Measurements from ENCODE around the gene TAB2.
A peak's percentile ranks its signal among the peaks of the same experiment; 100 is the strongest.
"Not testable (repeated sequence)": the region's sequence is repeated elsewhere in the genome, so short reads cannot be mapped to it uniquely, and the experiment has no call there.

The TAB2 gene

GRCh38 chr6:149334201-149334600 is 16.7 kb downstream of the TAB2 start:
- no peak for DNase-seq (ENCODE audit: low read depth)

- DNase-seq (ENCODE audit: low read depth) = peak; percentile 37
Measured at GRCh38 chr6:149334682-149335160, 17.2 kb downstream of the TAB2 start.

GRCh38 chr6:149335924-149336608 is 18.6 kb downstream of the TAB2 start:
- DNase-seq (ENCODE audit: low read depth) = peak; percentile 38

- DNase-seq (ENCODE audit: low read depth) = no peak
Measured at GRCh38 chr6:149336609-149336928, 19.1 kb downstream of the TAB2 start.

DNA sequence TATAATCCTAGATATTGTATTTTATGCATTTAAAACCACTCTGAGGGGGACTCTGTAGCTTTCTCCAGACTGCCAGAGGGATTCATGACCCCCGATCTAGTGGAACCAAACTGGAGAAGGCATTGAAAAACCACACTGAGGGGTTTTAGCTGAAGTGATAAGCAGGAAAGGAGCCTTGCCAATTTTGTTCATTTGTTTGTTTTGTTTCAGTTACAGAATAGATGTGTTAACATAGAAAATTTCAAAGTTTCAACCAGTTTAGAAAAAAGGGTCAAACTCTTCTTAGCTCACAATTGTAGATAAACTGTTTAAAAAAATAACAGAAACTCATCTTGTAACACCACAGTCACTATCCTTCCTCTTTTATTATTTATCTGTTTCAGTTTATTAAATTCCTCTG is 19.8 kb downstream of the TAB2 start:
- no peak for DNase-seq (ENCODE audit: low read depth)

DNA sequence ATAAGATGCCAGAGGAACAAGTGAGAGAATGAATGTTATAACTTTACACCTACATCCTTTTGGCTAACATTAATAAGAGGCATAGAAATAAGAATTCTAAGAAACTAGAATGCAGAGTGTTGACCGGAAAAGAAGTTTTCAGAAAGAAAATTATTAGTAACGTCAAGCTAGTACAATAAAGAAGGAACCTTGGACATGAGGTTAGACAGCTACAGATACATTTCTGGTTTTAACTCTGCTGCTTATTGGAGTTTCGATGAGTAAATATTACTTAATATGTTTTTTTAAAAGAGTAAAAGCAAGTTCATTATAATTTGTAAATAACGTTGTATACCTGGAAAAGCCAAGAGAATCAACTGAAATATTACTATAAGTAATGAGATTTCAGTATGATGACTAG is 22.7 kb downstream of the TAB2 start:
- no peak for DNase-seq (ENCODE audit: low read depth)

GRCh38 chr6:149342525-149342924 is 25.0 kb downstream of the TAB2 start:
- no peak for DNase-seq (ENCODE audit: low read depth)

- DNase-seq (ENCODE audit: low read depth) = no peak
Measured at GRCh38 chr6:149343501-149343900, 26.0 kb downstream of the TAB2 start.

DNA sequence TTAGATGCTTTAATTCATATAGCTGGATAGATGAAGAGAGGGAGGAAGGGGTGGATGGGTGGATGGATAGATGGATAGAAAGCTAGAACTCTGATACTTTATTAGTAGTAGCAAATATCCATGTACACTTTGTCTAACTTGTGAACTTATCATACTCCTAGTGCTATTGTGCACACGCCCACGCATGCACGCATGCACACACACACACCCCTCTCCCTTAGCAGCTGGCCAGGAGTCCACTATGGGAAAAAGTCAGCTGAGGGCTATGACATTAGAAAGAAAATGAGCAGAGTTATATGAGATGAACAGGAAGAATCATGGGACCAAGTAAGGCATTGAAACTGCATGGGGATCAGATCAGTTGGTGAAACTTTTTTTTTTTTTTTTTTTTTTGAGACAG is 28.6 kb downstream of the TAB2 start:
- no peak for DNase-seq (ENCODE audit: low read depth)

GRCh38 chr6:149347067-149347466 is 29.6 kb downstream of the TAB2 start:
- no peak for DNase-seq (ENCODE audit: low read depth)

DNA sequence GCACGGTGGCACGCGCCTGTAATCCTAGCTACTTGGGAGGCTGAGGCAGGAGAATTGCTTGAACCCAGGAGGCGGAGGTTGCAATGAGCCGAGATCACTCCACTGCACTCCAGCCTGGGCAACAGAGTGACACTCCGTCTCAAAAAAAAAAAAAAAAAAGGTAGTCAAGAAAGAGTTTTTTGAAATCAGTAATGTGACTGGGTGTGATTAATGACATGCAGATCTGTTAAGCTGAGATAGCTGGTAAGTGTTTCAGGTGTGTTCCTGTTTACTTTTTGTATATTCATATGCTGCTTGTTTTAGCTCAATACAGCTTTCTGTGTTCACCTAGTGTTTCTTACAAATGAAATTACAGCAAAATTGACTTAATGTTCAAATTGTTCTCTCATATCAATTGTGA is 31.8 kb downstream of the TAB2 start:
- DNase-seq (ENCODE audit: low read depth) = not testable (repeated sequence)

DNA sequence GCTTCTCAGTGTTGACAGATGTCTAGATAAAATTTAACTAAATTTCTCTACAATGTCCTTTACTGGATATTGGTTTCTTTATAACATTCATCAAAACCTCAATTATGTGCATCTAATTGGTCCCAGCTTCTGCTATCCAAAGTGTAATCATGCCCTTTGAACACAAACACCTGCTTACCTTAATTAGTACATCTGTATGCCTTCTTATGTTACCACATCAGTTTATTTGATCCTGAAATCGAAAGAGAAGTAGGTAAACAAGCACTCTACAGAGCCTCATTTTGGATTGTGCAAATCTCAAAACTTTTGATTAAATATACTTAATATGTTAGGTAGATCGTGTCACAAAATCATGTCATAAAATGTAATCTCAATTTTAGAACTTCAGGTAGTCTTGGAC is 36.5 kb downstream of the TAB2 start:
- DNase-seq (ENCODE audit: low read depth) = no peak

- no peak for DNase-seq (ENCODE audit: low read depth)
Measured at GRCh38 chr6:149356081-149356750, 38.7 kb downstream of the TAB2 start.

DNA sequence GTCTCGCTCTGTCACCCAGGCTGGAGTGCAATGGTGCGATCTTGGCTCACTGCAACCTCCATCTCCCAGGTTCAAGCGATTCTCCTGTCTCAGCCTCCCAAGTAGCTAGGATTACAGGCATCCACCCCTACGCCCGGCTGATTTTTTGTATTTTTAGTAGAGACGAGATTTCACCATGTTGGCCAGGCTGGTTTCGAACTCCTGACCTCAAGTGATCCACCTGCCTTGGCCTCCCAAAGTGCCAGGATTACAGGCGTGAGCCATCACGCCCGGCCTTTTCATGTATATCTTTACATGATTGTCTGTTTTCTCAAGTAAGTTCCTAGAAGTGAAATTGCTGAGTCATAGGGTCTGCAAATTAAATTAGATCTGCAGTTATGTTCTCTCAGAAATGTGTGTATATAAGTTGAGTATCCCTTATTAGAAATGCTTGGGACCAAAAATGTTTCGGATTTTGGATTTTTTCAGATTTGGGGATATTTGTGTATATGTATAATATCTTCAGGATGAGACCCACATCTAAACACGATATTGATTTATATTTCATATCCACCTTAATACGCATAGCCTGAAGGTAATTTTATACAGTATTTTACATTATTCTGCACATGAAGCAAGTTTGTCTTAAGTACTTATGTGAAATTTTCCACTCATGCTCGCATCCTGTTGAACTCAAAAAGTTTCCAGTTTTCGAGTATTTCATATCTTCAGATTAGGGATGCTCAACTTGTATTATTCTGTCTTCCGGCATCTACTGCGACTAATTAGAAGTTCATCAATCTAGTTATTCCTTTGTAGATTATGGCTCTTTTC is 40.4 kb downstream of the TAB2 start:
- no peak for DNase-seq (ENCODE audit: low read depth)

- DNase-seq (ENCODE audit: low read depth) = no peak
Measured at GRCh38 chr6:149359440-149359839, 41.9 kb downstream of the TAB2 start.

GRCh38 chr6:149360536-149360935 is 43.0 kb downstream of the TAB2 start:
- DNase-seq (ENCODE audit: low read depth) = no peak

DNA sequence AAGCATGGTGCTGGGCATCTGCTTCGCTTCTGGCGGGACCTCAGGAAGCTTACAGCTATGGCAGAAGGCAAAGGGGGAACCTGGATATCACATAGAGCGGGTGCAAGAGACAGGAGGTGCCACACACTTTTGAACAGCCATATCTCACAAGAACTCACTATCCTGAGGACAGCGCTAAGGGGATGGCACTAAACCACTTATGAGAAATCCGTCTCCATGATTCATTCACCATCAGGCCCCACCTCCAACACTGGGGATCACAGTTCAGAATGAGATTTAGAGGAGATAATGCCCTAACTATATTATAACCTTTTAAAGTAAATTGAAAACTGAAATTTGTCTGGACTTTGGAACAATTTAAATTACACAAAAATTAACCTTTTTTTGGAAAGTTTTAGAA is 44.8 kb downstream of the TAB2 start:
- DNase-seq (ENCODE audit: low read depth) = no peak

DNA sequence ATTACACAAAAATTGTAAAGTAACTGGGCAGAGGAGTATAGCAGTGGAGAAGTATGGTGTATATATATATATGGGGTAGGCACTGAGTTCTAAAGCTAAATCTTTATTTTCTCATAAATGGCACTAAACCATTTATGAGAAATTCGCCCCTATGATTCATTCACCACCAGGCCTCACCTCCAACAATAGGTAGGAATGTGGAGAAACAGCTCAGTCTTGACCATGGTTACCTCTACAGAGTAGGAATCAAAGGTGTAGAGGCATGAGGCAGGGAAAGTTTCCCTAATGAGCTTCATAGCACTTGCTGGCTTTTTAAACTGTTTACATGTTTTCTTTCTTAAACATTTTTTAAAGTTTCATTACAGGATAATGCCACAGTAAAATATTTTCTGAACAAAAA is 45.6 kb downstream of the TAB2 start:
- DNase-seq (ENCODE audit: low read depth) = no peak

- no peak for DNase-seq (ENCODE audit: low read depth)
Measured at GRCh38 chr6:149364557-149364956, 47.0 kb downstream of the TAB2 start.

- DNase-seq (ENCODE audit: low read depth) = no peak
Measured at GRCh38 chr6:149365197-149365596, 47.7 kb downstream of the TAB2 start.

- DNase-seq (ENCODE audit: low read depth) = no peak
Measured at GRCh38 chr6:149366267-149366921, 48.9 kb downstream of the TAB2 start.

DNA sequence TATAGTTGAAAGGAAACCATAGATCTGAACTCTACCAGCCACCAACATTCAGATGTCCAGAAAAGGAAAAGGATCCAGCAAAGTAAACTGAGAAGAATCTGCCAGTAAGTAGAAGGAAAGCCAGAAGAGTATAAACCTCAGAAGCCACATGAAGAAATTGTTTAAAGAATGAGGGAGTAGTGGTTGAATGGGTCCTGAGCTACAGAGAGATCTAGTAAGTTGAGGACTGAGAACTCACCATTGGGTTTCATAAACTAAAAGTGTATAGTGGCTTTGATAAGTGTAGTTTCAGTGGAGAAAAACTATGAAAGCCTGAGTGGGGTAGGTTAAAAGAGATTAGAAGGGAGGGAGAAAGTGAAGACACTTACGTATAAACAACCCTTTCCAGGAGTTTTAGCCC is 50.6 kb downstream of the TAB2 start:
- no peak for DNase-seq (ENCODE audit: low read depth)

DNA sequence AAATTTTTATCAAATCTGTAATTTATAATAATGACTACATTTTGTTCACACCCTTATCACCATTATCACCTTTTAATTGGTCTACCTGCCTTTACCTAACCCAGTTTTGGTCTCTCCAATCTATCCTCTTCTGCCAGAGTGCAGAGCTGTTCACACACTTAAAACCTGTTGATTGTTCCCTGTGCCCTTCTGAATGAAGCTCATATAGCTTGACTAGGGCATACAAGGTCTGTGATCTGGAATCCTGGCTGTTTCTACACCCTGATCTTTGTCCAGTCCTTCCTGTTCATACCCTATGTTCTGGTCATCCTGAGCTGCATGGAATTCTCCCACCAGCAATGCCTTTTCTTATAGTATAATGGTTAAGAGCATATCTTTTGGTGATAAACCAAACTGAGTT is 53.6 kb downstream of the TAB2 start:
- no peak for DNase-seq (ENCODE audit: low read depth)
